Kidney (tissue), 14 donors: ENCODE data around the gene ATL1. TPM values are rescaled to one million over a fixed set of nuclear protein-coding genes. Genes with fewer than 3 reads are reported as not detected.

Experiments
- DNase-seq, 5 donors: peaks; one replicate each; pipeline ENCODE4 v3.0.0-alpha.2; 2013 to 2020
- FAIRE-seq: peaks from 2 replicates; lab custom pipeline; 2012; peaks lifted over from hg19 to GRCh38; lab: Jason Lieb, UNC
- H3K27ac ChIP-seq, 2 donors: one replicate each; pipeline ENCODE4 v1.7.0; 2013; ENCODE audit warnings: low read depth in 2 of 2, low read length in 2 of 2, inconsistent platforms in 1 of 2
- H3K27me3 ChIP-seq: one replicate; pipeline ENCODE4 v1.7.1; 2013; ENCODE audit warnings: low read length, inconsistent platforms; ENCODE audit not compliant: control insufficient read depth, insufficient read depth
- H3K36me3 ChIP-seq, 3 donors: one replicate each; pipeline versions ENCODE4 v1.7.0 to v1.7.1; 2013; ENCODE audit warnings: low read length in 3 of 3, control low read depth in 1 of 3, inconsistent platforms in 1 of 3; ENCODE audit not compliant: insufficient read depth in 3 of 3, control insufficient read depth in 2 of 3
- H3K4me1 ChIP-seq, 3 donors: one replicate each; pipeline versions ENCODE4 v1.7.0 to v1.7.1; 2013; ENCODE audit warnings: low read length in 3 of 3, inconsistent platforms in 1 of 3, low read depth in 1 of 3; ENCODE audit not compliant: control insufficient read depth in 2 of 3, insufficient read depth in 2 of 3
- H3K4me3 ChIP-seq, 3 donors: one replicate each; pipeline versions ENCODE4 v1.7.0 to v1.8.1; 2013; ENCODE audit warnings: low read length in 3 of 3, control low read depth in 1 of 3, inconsistent platforms in 1 of 3
- H3K9ac ChIP-seq, 3 donors: one replicate each; pipeline versions ENCODE4 v1.7.0 to v1.7.1; 2013; ENCODE audit warnings: low read length in 3 of 3, control low read depth in 1 of 3, inconsistent platforms in 1 of 3
- H3K9me3 ChIP-seq, 3 donors: one replicate each; pipeline versions ENCODE4 v1.7.0 to v1.7.1; 2013; ENCODE audit warnings: low read length in 3 of 3, control low read depth in 1 of 3, inconsistent platforms in 1 of 3; ENCODE audit not compliant: control insufficient read depth in 2 of 3, insufficient read depth in 1 of 3
- CTCF ChIP-seq: IDR thresholded peaks from 3 replicates; pipeline ENCODE4 v1.5.1; 2012; ENCODE audit warnings: mild to moderate bottlenecking, moderate library complexity, borderline replicate concordance; ENCODE audit not compliant: insufficient read depth; ENCODE audit errors: extremely low read depth
- intact Hi-C: fragments of 100-400 bp; cut with DNase I; formaldehyde crosslinking; loops from one replicate; pipeline ENCODE4 v1.11.1; 2022
- polyA plus RNA-seq: library from polyadenylated mRNA; stranded (reverse); fragments of 350-450 nt; fragmentation: Illumina TruSeq; extraction: RNeasy Lipid Tissue Mini Kit (QIAGEN cat#74804); gene quantifications from one replicate; pipeline ENCODE4 v1.2.3, GENCODE V29; 2014; ENCODE audit warnings: low read depth, low replicate concordance; ENCODE audit not compliant: insufficient read depth
- total RNA-seq: library from RNA; stranded (reverse); fragmentation: NEBNext Ultra II Directional; extraction: Animal tissue kit (Norgen Biotek cat#: 25700); gene quantifications from one replicate; pipeline ENCODE4 v1.2.1, GENCODE V29; 2021
- donor health status: control.
- donor health status: control.
- donor health status: control.
- donor health status: control.
- donor health status: control.
- donor health status: DM: yes; HTN: yes; CAD: no.
- donor health status: Normal renal cell carcinoma (clear cell type).

ATL1 gene
- total and polyA plus RNA-seq, 2 donors from 2014 or later: 4.0 to 5.9 TPM

- Histone ChIP-seq H3K4me1 (peaks cover 2 to 10% (median 4%) of the 10 kb centered on the region in 3 donors), H3K27ac (peak overlapping the region in 1 of 2 donors; percentile 86), H3K9me3 (no peaks in the 10 kb centered on the region), H3K9ac (peak overlapping the region in 2 of 3 donors; percentile 56 to 75), H3K27me3 (no peaks in the 10 kb centered on the region), H3K36me3 (no peaks in the 10 kb centered on the region), H3K4me3 (peak overlapping the region; percentile 70 to 79 (median 79))
- intact Hi-C loops: no loop called here
- no peak for TF ChIP-seq CTCF
- FAIRE-seq (no peak), DNase-seq (no peak)
Measured at GRCh38 chr14:50533241-50533705, 26.7 kb upstream of the ATL1 start.

GRCh38 chr14:50533806-50534205 is 26.1 kb upstream of the ATL1 start:
- Histone ChIP-seq H3K9me3 (no peaks in the 10 kb centered on the region), H3K9ac (peak overlapping the region in 1 of 3 donors; percentile 75), H3K27ac (no peak overlapping the region), H3K27me3 (no peaks in the 10 kb centered on the region), H3K4me3 (no peak overlapping the region), H3K36me3 (no peaks in the 10 kb centered on the region), H3K4me1 (peaks cover 2 to 10% (median 4%) of the 10 kb centered on the region in 3 donors)
- no peak for TF ChIP-seq CTCF
- intact Hi-C loops: no loop called here
- no peak for FAIRE-seq
- no peak for DNase-seq

GRCh38 chr14:50534416-50534815 is 25.5 kb upstream of the ATL1 start:
- FAIRE-seq: no peak
- intact Hi-C loops: no loop called here

More at GRCh38 chr14:50534416-50534815, 25.5 kb upstream of the ATL1 start:
- Histone ChIP-seq H3K9me3 (no peaks in the 10 kb centered on the region), H3K4me1 (peaks cover 2 to 10% (median 4%) of the 10 kb centered on the region in 3 donors), H3K4me3 (no peak overlapping the region), H3K36me3 (no peaks in the 10 kb centered on the region), H3K27ac (no peak overlapping the region), H3K9ac (no peak overlapping the region), H3K27me3 (no peaks in the 10 kb centered on the region)
- TF ChIP-seq CTCF: no peak
- DNase-seq: no peak
